Prostate gland (tissue), 2 donors: Measurements from ENCODE around the gene NR1D1. TPM values are rescaled to one million over a fixed set of nuclear protein-coding genes. Genes with fewer than 3 reads are reported as not detected.
A peak's percentile ranks its signal among the peaks of the same experiment; 100 is the strongest.

ENCODE experiments used
- DNase-seq: peaks from one replicate; pipeline ENCODE4 v3.0.0-alpha.2; 2019; ENCODE audit warnings: low spot score
- H3K27ac ChIP-seq, 2 donors: fragments of 200-600 bp; sonication (generic); 2 replicates each; pipeline ENCODE4 v1.5.1; 2017 to 2019
- H3K27me3 ChIP-seq: fragments of 200-600 bp; sonication (generic); replicated peaks from 2 replicates; pipeline ENCODE4 v1.5.1; 2019; ENCODE audit not compliant: insufficient read depth
- H3K36me3 ChIP-seq, 2 donors: fragments of 200-600 bp; sonication (generic); 1 replicate in 1 of 2; 2 replicates in 1 of 2; pipeline versions ENCODE4 v1.5.1 to v1.8.1; 2017 to 2019
- H3K4me1 ChIP-seq: fragments of 200-600 bp; sonication (generic); replicated peaks from 2 replicates; pipeline ENCODE4 v1.5.1; 2019
- H3K4me3 ChIP-seq, 2 donors: fragments of 200-600 bp; sonication (generic); 2 replicates each; pipeline ENCODE4 v1.5.1; 2017 to 2019
- H3K9me3 ChIP-seq: fragments of 200-600 bp; sonication (generic); 2 replicates; pipeline ENCODE4 v1.5.1; 2017
- POLR2A ChIP-seq: fragments of 450-650 bp; IDR thresholded peaks from one replicate; pipeline ENCODE4 v1.6.1; 2016; ENCODE audit warnings: antibody characterized with exemption, mild to moderate bottlenecking
- POLR2AphosphoS5 ChIP-seq: sonication (generic); formaldehyde crosslinking; IDR thresholded peaks from one replicate; pipeline ENCODE4 v1.6.1; 2017; ENCODE audit warnings: antibody characterized with exemption
- WGBS: methylation state at CpG from one replicate; pipeline ENCODE4 v1.1.5; 2018; 5-methylcytosine and 5-hydroxymethylcytosine counted together
- intact Hi-C: fragments of 100-400 bp; cut with DNase I; formaldehyde crosslinking; loops from one replicate; pipeline ENCODE4 v1.14.2; 2022
- total RNA-seq, 2 donors: library from RNA; depleted of rRNA; stranded (reverse); fragments of >200 nt; gene quantifications; one replicate each; pipeline ENCODE4 v1.1.0, GENCODE V29; 2016
- TF ChIP-seq, protein P1 (sequence below), 4 experiments: fragments of 200-600 bp in 2 of 4; fragments of 450-650 bp in 2 of 4; sonication (generic) in 2 of 4; IDR thresholded peaks; 1 replicate in 3 of 4; 2 replicates in 1 of 4; pipeline ENCODE4 v1.5.1; 2016 to 2019; ENCODE audit warnings: antibody characterized with exemption in 4 of 4, mild to moderate bottlenecking in 2 of 4, moderate library complexity in 2 of 4

Gene NR1D1
- total RNA-seq, 2 donors from 2014 or later, result 10.7 to 35.2 TPM

DNA sequence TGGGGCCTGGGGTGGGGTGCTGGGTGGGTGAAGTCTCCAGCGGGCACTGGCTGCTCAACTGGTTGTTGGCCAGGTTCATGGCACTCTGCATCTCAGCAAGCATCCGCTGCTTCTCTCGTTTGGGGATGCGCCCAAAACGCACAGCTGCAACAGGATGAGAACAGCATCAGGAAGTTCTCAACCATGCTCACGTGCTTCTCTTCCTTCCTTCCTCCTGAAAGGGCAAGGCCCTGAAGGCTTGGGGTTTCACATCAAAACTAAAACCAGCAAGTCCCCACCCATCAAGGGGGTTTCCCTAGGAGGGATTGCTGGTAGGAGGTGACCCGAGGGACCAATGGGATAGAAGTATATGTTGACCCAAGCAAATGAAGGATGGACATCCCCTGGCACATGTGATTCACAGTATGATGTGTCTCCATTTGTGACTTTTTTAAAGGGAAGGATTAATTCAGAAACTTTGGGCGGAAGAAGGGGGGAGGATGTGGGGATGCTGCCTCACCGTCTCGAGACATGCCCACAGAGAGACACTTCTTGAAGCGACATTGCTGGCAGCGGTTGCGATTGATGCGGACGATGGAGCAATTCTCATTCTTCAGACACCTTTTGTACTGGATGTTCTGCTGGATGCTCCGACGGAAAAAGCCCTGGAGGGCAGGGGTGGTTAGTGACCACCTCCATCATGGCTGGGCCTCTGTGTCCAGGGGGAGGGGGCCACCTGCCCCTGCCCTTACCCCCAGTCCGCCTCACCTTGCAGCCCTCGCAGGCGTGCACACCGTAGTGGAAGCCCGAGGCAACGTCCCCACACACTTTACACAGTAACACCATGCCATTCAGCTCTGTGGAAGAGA lies 4.2 kb downstream of the NR1D1 start:
- WGBS, result 52% methylated on average over 22 of the region's 23 CpGs
- TF ChIP-seq, protein P1, sequence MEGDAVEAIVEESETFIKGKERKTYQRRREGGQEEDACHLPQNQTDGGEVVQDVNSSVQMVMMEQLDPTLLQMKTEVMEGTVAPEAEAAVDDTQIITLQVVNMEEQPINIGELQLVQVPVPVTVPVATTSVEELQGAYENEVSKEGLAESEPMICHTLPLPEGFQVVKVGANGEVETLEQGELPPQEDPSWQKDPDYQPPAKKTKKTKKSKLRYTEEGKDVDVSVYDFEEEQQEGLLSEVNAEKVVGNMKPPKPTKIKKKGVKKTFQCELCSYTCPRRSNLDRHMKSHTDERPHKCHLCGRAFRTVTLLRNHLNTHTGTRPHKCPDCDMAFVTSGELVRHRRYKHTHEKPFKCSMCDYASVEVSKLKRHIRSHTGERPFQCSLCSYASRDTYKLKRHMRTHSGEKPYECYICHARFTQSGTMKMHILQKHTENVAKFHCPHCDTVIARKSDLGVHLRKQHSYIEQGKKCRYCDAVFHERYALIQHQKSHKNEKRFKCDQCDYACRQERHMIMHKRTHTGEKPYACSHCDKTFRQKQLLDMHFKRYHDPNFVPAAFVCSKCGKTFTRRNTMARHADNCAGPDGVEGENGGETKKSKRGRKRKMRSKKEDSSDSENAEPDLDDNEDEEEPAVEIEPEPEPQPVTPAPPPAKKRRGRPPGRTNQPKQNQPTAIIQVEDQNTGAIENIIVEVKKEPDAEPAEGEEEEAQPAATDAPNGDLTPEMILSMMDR (IDR thresholded peaks at IDR 0.05), result no peak
- TF ChIP-seq POLR2AphosphoS5, result peak; percentile 30
- no peak for DNase-seq
- Histone ChIP-seq H3K27ac (peak overlapping the region; percentile 88 to 95), H3K9me3 (no peaks in the 10 kb centered on the region), H3K36me3 (peaks cover 3 to 20% of the 10 kb centered on the region in 2 donors), H3K27me3 (no peaks in the 10 kb centered on the region), H3K4me3 (no peak overlapping the region), H3K4me1 (no peaks in the 10 kb centered on the region)
- intact Hi-C loops, result loop anchor here (5.0 kb wide), 1 partner anchor 34 kb away; the partner anchor contains the start of gene THRA

DNA sequence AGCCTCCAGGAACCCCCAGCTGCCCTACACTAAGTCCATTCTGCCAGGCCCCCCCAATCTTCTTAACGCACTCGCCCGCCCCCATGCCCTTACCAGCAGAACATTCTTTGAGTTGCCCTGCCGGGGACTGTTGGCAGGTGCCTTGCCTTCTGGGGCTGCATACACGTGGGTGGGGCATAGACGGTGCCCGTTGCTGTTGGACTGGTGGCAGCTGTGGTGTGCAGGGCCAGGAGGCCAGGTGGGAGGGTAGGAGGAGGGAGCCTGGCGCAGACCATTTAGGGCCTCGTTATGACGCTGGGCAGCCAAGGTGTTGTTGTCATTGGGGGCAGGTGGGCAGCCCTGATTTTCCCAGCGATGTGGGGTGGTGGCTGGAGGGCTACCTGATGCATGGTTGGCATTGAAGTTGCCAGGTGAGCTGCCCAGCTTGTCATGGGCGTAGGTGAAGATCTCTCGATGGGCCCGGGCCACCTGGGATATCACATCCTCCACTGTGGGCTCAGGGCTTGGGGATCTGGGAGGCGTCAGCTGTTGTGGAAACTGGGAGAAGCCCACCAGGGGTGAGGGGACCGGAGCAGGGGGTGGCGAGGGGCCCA lies 4.9 kb downstream of the NR1D1 start:
- WGBS, result 69% methylated on average over 17 of the region's 17 CpGs
- Histone ChIP-seq H3K4me3 (no peak overlapping the region), H3K27me3 (no peaks in the 10 kb centered on the region), H3K36me3 (peaks cover 3 to 20% of the 10 kb centered on the region in 2 donors), H3K9me3 (no peaks in the 10 kb centered on the region), H3K4me1 (no peaks in the 10 kb centered on the region), H3K27ac (peak overlapping the region; percentile 88 to 95)
- intact Hi-C loops, result loop anchor here (5.0 kb wide), 1 partner anchor 33 kb away; the partner anchor contains the start of gene THRA
- TF ChIP-seq POLR2AphosphoS5, result no peak
- TF ChIP-seq POLR2A, result no peak
- TF ChIP-seq, protein P1 (IDR thresholded peaks at IDR 0.05), result no peak
- DNase-seq, result no peak

DNA sequence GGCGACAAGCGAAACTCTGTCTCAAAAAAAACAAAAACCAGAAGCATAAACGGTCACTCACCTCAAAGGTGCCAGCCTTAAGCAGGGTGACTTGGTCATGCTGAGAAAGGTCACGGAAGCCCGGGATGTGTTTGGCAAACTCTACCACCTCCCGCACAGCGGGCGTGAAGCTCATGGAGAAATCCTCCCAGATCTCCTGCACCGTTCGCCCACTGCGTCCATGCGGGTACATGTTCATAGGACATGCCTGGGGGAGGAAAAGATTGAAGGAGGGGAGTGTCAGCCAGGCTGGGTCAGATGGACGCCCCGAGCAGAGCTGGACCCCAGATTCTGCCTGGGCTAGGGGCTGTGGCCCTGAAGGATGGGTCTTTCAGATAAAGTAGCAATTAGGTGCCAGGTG lies 5.5 kb downstream of the NR1D1 start:
- 80% methylated on average over 14 of the region's 14 CpGs for WGBS
- intact Hi-C loops, result loop anchor here (5.0 kb wide), 1 partner anchor 33 kb away; the partner anchor contains the start of gene THRA
- H3K27me3 ChIP-seq, result no peaks in the 10 kb centered on the region
- no peak for DNase-seq
- TF ChIP-seq POLR2A (no peak), POLR2AphosphoS5 (no peak)
- TF ChIP-seq, protein P1 (IDR thresholded peaks at IDR 0.05), result no peak
- H3K4me1 ChIP-seq, result no peaks in the 10 kb centered on the region
- no peak overlapping the region for H3K4me3 ChIP-seq
- H3K36me3 ChIP-seq, result peaks cover 3 to 20% of the 10 kb centered on the region in 2 donors
- no peaks in the 10 kb centered on the region for H3K9me3 ChIP-seq
- H3K27ac ChIP-seq, result peak overlapping the region; percentile 88 to 95

DNA sequence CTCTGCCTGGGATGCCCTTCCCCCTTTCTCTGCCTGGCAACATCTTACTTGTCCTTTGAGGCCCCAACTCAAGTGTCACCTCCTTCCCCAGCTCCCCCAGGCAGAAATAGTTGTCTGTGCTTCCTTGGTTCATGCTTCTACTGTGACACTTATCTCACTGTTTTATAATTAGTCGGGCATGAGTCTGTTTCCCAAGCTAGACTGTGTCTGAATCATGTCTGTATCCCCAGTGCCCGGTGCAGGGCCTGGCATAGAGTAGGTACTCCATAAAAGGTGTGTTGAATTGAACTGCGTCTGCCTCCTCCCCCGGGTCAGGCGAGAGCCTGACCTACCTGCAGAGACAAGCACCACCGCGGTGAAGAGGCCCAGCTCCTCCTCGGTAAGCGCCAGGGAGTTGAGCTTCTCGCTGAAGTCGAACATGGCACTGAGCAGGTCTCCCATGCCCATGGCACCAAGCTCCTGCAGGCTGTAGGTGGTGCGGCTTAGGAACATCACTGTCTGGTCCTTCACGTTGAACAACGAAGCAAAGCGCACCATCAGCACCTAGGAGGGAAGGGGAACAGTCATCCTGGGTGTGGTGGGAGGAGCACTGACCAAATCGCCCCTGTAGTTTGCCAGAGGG lies 6.7 kb downstream of the NR1D1 start:
- 65% methylated on average over 14 of the region's 16 CpGs for WGBS
- no peak for DNase-seq
- Histone ChIP-seq H3K27me3 (no peaks in the 10 kb centered on the region), H3K4me1 (no peaks in the 10 kb centered on the region), H3K4me3 (no peak overlapping the region), H3K27ac (peak overlapping the region; percentile 39 to 88), H3K9me3 (no peaks in the 10 kb centered on the region), H3K36me3 (peaks cover 7 to 20% of the 10 kb centered on the region in 2 donors)
- TF ChIP-seq, protein P1 (IDR thresholded peaks at IDR 0.05), result no peak
- no peak for TF ChIP-seq POLR2AphosphoS5
- TF ChIP-seq POLR2A, result no peak
- intact Hi-C loops, result no loop called here
